GM12878 (cell line): Measurements from ENCODE around the gene SORBS2. TPM values are rescaled to one million over a fixed set of nuclear protein-coding genes. Genes with fewer than 3 reads are reported as not detected.

ENCODE experiments used
- BHLHE40 ChIP-seq, 2 experiments: fragments of 450-650 bp in 1 of 2; IDR thresholded peaks; 2 replicates each; pipeline ENCODE4 v1.6.1; 2011 to 2017; ENCODE audit warnings: low read depth in 2 of 2, borderline replicate concordance in 1 of 2, improper control_type of control experiment in 1 of 2, low read length in 1 of 2, mild to moderate bottlenecking in 1 of 2
- ESRRA ChIP-seq: IDR thresholded peaks from 2 replicates; pipeline ENCODE4 v1.6.1; 2012; ENCODE audit warnings: mild to moderate bottlenecking, low read length, improper control_type of control experiment
- HCFC1 ChIP-seq: fragments of 150-350 bp; IDR thresholded peaks from 2 replicates; pipeline ENCODE4 v1.6.1; 2014; ENCODE audit warnings: low read length
- IKZF1 ChIP-seq: fragments of 450-650 bp; conservative IDR thresholded peaks from 2 replicates; pipeline ENCODE4 v1.6.1; 2017; ENCODE audit warnings: antibody characterized with exemption, mild to moderate bottlenecking
- NBN ChIP-seq: fragments of 450-650 bp; IDR thresholded peaks from 2 replicates; pipeline ENCODE4 v1.6.1; 2016
- NFYB ChIP-seq: IDR thresholded peaks from 2 replicates; pipeline ENCODE4 v1.6.1; 2011; ENCODE audit warnings: low read depth, mild to moderate bottlenecking, low read length, improper control_type of control experiment, moderate library complexity; ENCODE audit not compliant: insufficient read depth
- RAD51 ChIP-seq: fragments of 450-650 bp; IDR thresholded peaks from 2 replicates; pipeline ENCODE4 v1.6.1; 2016; ENCODE audit warnings: moderate library complexity, mild to moderate bottlenecking, inconsistent platforms
- SIX5 ChIP-seq: IDR thresholded peaks from 2 replicates; pipeline ENCODE4 v1.6.1; 2011; ENCODE audit warnings: mild to moderate bottlenecking, low read depth, low read length, moderate library complexity; ENCODE audit not compliant: severe bottlenecking
- SUZ12 ChIP-seq: fragments of 200-600 bp; sonication (generic); IDR thresholded peaks from one replicate; pipeline ENCODE4 v1.6.1; 2018; ENCODE audit warnings: antibody characterized with exemption, mild to moderate bottlenecking; ENCODE audit not compliant: unreplicated experiment
- TCF12 ChIP-seq: IDR thresholded peaks from 2 replicates; pipeline ENCODE4 v1.6.1; 2011; ENCODE audit warnings: low read depth, mild to moderate bottlenecking, low read length
- USF2 ChIP-seq: IDR thresholded peaks from 2 replicates; pipeline ENCODE4 v1.6.1; 2011; ENCODE audit warnings: low read depth, low read length, improper control_type of control experiment, borderline replicate concordance
- ZBED1 ChIP-seq: IDR thresholded peaks from 2 replicates; pipeline ENCODE4 v1.6.1; 2016; ENCODE audit warnings: borderline replicate concordance
- ZBTB33 ChIP-seq: fragments of 450-650 bp; IDR thresholded peaks from 2 replicates; pipeline ENCODE4 v1.6.1; 2017; ENCODE audit warnings: mild to moderate bottlenecking
- ZNF207 ChIP-seq: fragments of 450-650 bp; IDR thresholded peaks from 2 replicates; pipeline ENCODE4 v1.6.1; 2014; ENCODE audit warnings: antibody characterized with exemption, mild to moderate bottlenecking, borderline replicate concordance
- polyA plus RNA-seq, 11 experiments: library from polyadenylated mRNA; depleted of rRNA in 4 of 11; unstranded in 6 of 11; stranded (reverse) in 5 of 11; fragments of >200 nt; fragmentation: Nextera tagmentation in 4 of 11; fragmentation: Illumina TruSeq in 1 of 11; extraction: Ambion mirVana in 4 of 11; extraction: Trizol in 1 of 11; gene quantifications; 1 replicate in 1 of 11; 2 replicates in 10 of 11; pipeline versions ENCODE4 v1.2.1 to v1.2.3, GENCODE V29; 2011 to 2016; ENCODE audit warnings: inconsistent platforms in 2 of 11, missing spikeins in 2 of 11, low read depth in 1 of 11
- total RNA-seq, 4 experiments: library from RNA; depleted of rRNA in 3 of 4; stranded (reverse); fragments of >200 nt in 3 of 4; fragmentation: Illumina TruSeq in 1 of 4; extraction: Trizol in 1 of 4; gene quantifications; 2 replicates each; pipeline versions ENCODE4 v1.2.1 to v1.2.3, GENCODE V29; 2013 to 2021

The SORBS2 gene
- total and polyA plus RNA-seq, 10 of the 15 experiments (the other 5 are each of a cell fraction or from before 2014, with no cell fraction given) = 0.06 to 3.0 (median 0.79) TPM

- TF ChIP-seq ZBTB33 (no peak), RAD51 (no peak), ESRRA (no peak), IKZF1 (no peak), TCF12 (no peak), ZBED1 (no peak), USF2 (no peak), SIX5 (no peak), NFYB (no peak), ZNF207 (no peak), BHLHE40 (IDR thresholded peaks at IDR 0.05; ENCODE audit: borderline replicate concordance in 1 of 2, low read depth in 2 of 2, low read length in 1 of 2) (no peak), NBN (no peak), SUZ12 (no peak), HCFC1 (no peak)
Measured at GRCh38 chr4:185648631-185649030, 163.4 kb downstream of the SORBS2 start (continued).
